PC-3 (cell line): ENCODE results near the gene ABCC5. TPM values are rescaled to one million over a fixed set of nuclear protein-coding genes. Genes with fewer than 3 reads are reported as not detected.

Experiments
- ATAC-seq: fragments of 200-7000 bp; cut with Tn5 transposase; 2 replicates; pipeline ENCODE4 v1.9.1; 2020; ENCODE audit warnings: mild to moderate bottlenecking, moderate library complexity
- BruUV-seq: library from RNA; stranded (reverse); fragments of 400-500 nt; replicated peaks from 2 replicates; lab custom pipeline; 2021; lab: Mats Ljungman, UMichigan
- CTCF ChIA-PET: fragments of 300-600 bp; sonication (Branson Sonifier 250); formaldehyde crosslinking; loops from one replicate; lab custom pipeline; 2022; ENCODE audit warnings: antibody characterized with exemption; lab: Charles Lee
- POLR2A ChIA-PET: fragments of 300-600 bp; sonication (Branson Sonifier 250); formaldehyde crosslinking; loops from one replicate; lab custom pipeline; 2022; ENCODE audit warnings: antibody characterized with exemption; ENCODE audit not compliant: unreplicated experiment; lab: Charles Lee
- DNase-seq: peaks from one replicate; pipeline ENCODE4 v3.0.0-alpha.2; 2015
- H2AFZ ChIP-seq: fragments of 300-600 bp; sonication (generic); 2 replicates; pipeline ENCODE4 v1.6.0; 2016; ENCODE audit warnings: antibody characterized with exemption, low read length
- H3F3A ChIP-seq: fragments of 300-600 bp; sonication (generic); one replicate; pipeline ENCODE4 v1.6.0; 2017; ENCODE audit warnings: antibody characterized with exemption, low read length, control low read depth, mild to moderate bottlenecking; ENCODE audit not compliant: unreplicated experiment
- H3K27ac ChIP-seq: fragments of 300-600 bp; sonication (generic); 2 replicates; pipeline ENCODE4 v1.5.1; 2016; ENCODE audit warnings: mild to moderate bottlenecking, low read length
- H3K27me3 ChIP-seq: fragments of 300-600 bp; sonication (generic); 2 replicates; pipeline ENCODE4 v1.6.1; 2016; ENCODE audit warnings: low read length, mixed read lengths
- H3K36me3 ChIP-seq: fragments of 300-600 bp; sonication (generic); 2 replicates; pipeline ENCODE4 v1.6.1; 2016; ENCODE audit warnings: low read depth, mixed run types, low read length, mixed read lengths
- H3K4me1 ChIP-seq: fragments of 300-600 bp; sonication (generic); 2 replicates; pipeline ENCODE4 v1.5.1; 2016; ENCODE audit warnings: low read length; ENCODE audit not compliant: insufficient read depth
- H3K4me2 ChIP-seq: fragments of 300-600 bp; sonication (generic); 2 replicates; pipeline ENCODE4 v1.6.0; 2016; ENCODE audit warnings: low read length
- H3K4me3 ChIP-seq: fragments of 300-600 bp; sonication (generic); 2 replicates; pipeline ENCODE4 v1.5.1; 2016; ENCODE audit warnings: mild to moderate bottlenecking, low read length, mixed read lengths
- H3K79me2 ChIP-seq: fragments of 300-600 bp; sonication (generic); 2 replicates; pipeline ENCODE4 v1.6.1; 2017; ENCODE audit warnings: low read length, mixed read lengths
- H3K9ac ChIP-seq: fragments of 300-600 bp; sonication (generic); 2 replicates; pipeline ENCODE4 v1.6.0; 2016; ENCODE audit warnings: mild to moderate bottlenecking, low read length
- H3K9me2 ChIP-seq: fragments of 300-600 bp; sonication (generic); replicated peaks from 2 replicates; pipeline ENCODE4 v1.6.1; 2016; ENCODE audit warnings: mixed run types, low read length, mixed read lengths
- H3K9me3 ChIP-seq: fragments of 300-600 bp; sonication (generic); 2 replicates; pipeline ENCODE4 v1.6.1; 2016; ENCODE audit warnings: low read length, mixed read lengths
- H4K20me1 ChIP-seq: fragments of 300-600 bp; sonication (generic); 2 replicates; pipeline ENCODE4 v1.6.1; 2016; ENCODE audit warnings: low read length, mixed read lengths
- CTCF ChIP-seq: fragments of 300-600 bp; sonication (generic); conservative IDR thresholded peaks from 2 replicates; pipeline ENCODE4 v1.5.1; 2017; ENCODE audit warnings: antibody characterized with exemption, low read depth, mild to moderate bottlenecking, low read length
- EZH2 ChIP-seq: fragments of 300-600 bp; sonication (generic); IDR thresholded peaks from one replicate; pipeline ENCODE4 v1.6.1; 2017; ENCODE audit warnings: antibody characterized with exemption, mild to moderate bottlenecking, low read length; ENCODE audit not compliant: unreplicated experiment
- EZH2phosphoT487 ChIP-seq: fragments of 300-600 bp; sonication (generic); IDR thresholded peaks from 2 replicates; pipeline ENCODE4 v1.6.1; 2018; ENCODE audit warnings: mild to moderate bottlenecking, antibody characterized with exemption, low read length, borderline replicate concordance
- intact Hi-C: fragments of 100-400 bp; cut with micrococcal nuclease; formaldehyde crosslinking; loops from 2 replicates; pipeline ENCODE4 v1.9.0; 2023
- total RNA-seq: library from RNA; depleted of rRNA; stranded (reverse); fragments of >200 nt; gene quantifications from 2 replicates; pipeline ENCODE4 v1.2.3, GENCODE V29; 2014

Gene ABCC5
- total RNA-seq, 1 experiment from 2014 or later: 16.1 TPM

GRCh38 chr3:184001761-184002160 lies 15.9 kb downstream of the ABCC5 start:
- Histone ChIP-seq H3K79me2 (peaks cover 55% of the 10 kb centered on the region), H3K4me3 (no peak overlapping the region), H3K36me3 (peaks cover 24% of the 10 kb centered on the region; the same call in 1 of the 2 replicates), H2AFZ (no peak overlapping the region), H3K9me2 (no peaks in the 10 kb centered on the region), H3K27me3 (no peaks in the 10 kb centered on the region), H3K9me3 (no peaks in the 10 kb centered on the region), H4K20me1 (no peaks in the 10 kb centered on the region), H3K4me1 (peaks cover 35% of the 10 kb centered on the region), H3K4me2 (no peak overlapping the region), H3K9ac (no peak overlapping the region), H3K27ac (no peak overlapping the region), H3F3A (no peaks in the 10 kb centered on the region)
- DNase-seq: no peak
- TF ChIP-seq EZH2phosphoT487 (no peak), EZH2 (no peak), CTCF (no peak)
- no TSS peak for BruUV-seq
- CTCF ChIA-PET: interaction anchor here (0.7 kb wide), 1 partner anchor 186 kb away, joined by 3 read pairs; no protein-coding TSS in a partner anchor
- ATAC-seq: no peak
- POLR2A ChIA-PET: no interaction called here
- intact Hi-C loops: no loop called here

- Histone ChIP-seq H3K4me2 (no peak overlapping the region), H3K27ac (no peak overlapping the region), H3K4me3 (no peak overlapping the region), H3K9me2 (no peaks in the 10 kb centered on the region), H3F3A (no peaks in the 10 kb centered on the region), H2AFZ (no peak overlapping the region), H3K36me3 (peaks cover 14% of the 10 kb centered on the region; the same call in 1 of the 2 replicates), H3K4me1 (no peaks in the 10 kb centered on the region), H3K9ac (no peak overlapping the region), H3K27me3 (no peaks in the 10 kb centered on the region), H4K20me1 (no peaks in the 10 kb centered on the region), H3K9me3 (no peaks in the 10 kb centered on the region), H3K79me2 (no peaks in the 10 kb centered on the region)
- no peak for DNase-seq
- ChIA-PET CTCF (no interaction called here), POLR2A (no interaction called here)
- ATAC-seq: no peak
- BruUV-seq: no TSS peak
- intact Hi-C loops: no loop called here
- no peak for TF ChIP-seq EZH2
- no peak for TF ChIP-seq CTCF
- no peak for TF ChIP-seq EZH2phosphoT487
Observed at GRCh38 chr3:183991403-183991802, 26.3 kb downstream of the ABCC5 start.

- Histone ChIP-seq H3K4me2 (no peak overlapping the region), H3F3A (no peaks in the 10 kb centered on the region), H3K9me3 (no peaks in the 10 kb centered on the region), H3K27me3 (no peaks in the 10 kb centered on the region), H3K9me2 (no peaks in the 10 kb centered on the region), H3K36me3 (peaks cover 30% of the 10 kb centered on the region; the same call in 1 of the 2 replicates), H3K79me2 (no peaks in the 10 kb centered on the region), H4K20me1 (no peaks in the 10 kb centered on the region), H3K4me1 (no peaks in the 10 kb centered on the region), H3K27ac (no peak overlapping the region), H3K9ac (no peak overlapping the region), H3K4me3 (no peak overlapping the region), H2AFZ (no peak overlapping the region)
- DNase-seq (no peak), ATAC-seq (no peak)
- TF ChIP-seq CTCF (no peak), EZH2phosphoT487 (no peak), EZH2 (no peak)
- ChIA-PET POLR2A (no interaction called here), CTCF (no interaction called here)
- intact Hi-C loops: no loop called here
- BruUV-seq: no TSS peak
Observed at GRCh38 chr3:183988216-183988790, 29.4 kb downstream of the ABCC5 start.
